ENCODE data around the gene ZMYM2.

The ZMYM2 gene

GRCh38 chr13:19981685-19982238 is 23.2 kb downstream of the ZMYM2 start:
- no peak for DNase-seq (ENCODE audit: insufficient read length, low spot score)
- FAIRE-seq, result peak; percentile 56
- TF ChIP-seq POU2F2 (IDR thresholded peaks at IDR 0.05; ENCODE audit: low read depth, low read length) (no peak), PAX5 (IDR thresholded peaks at IDR 0.05; ENCODE audit: insufficient read depth, low read length, severe bottlenecking) (no peak), POLR2A (IDR thresholded peaks at IDR 0.05; ENCODE audit: low read depth, low read length) (no peak), TAF1 (IDR thresholded peaks at IDR 0.05; ENCODE audit: low read depth, low read length) (no peak), POLR2AphosphoS5 (IDR thresholded peaks at IDR 0.05; ENCODE audit: low read depth, low read length) (no peak), SPI1 (IDR thresholded peaks at IDR 0.05; ENCODE audit: low read depth, low read length) (no peak)

GRCh38 chr13:19982447-19983043 is 24.0 kb downstream of the ZMYM2 start:
- no peak for TF ChIP-seq POLR2AphosphoS5 (IDR thresholded peaks at IDR 0.05; ENCODE audit: low read depth, low read length)
- no peak for TF ChIP-seq PAX5 (IDR thresholded peaks at IDR 0.05; ENCODE audit: insufficient read depth, low read length, severe bottlenecking)
- no peak for TF ChIP-seq SPI1 (IDR thresholded peaks at IDR 0.05; ENCODE audit: low read depth, low read length)
- TF ChIP-seq TAF1 (IDR thresholded peaks at IDR 0.05; ENCODE audit: low read depth, low read length), result no peak
- no peak for TF ChIP-seq POLR2A (IDR thresholded peaks at IDR 0.05; ENCODE audit: low read depth, low read length)
- no peak for TF ChIP-seq POU2F2 (IDR thresholded peaks at IDR 0.05; ENCODE audit: low read depth, low read length)
- DNase-seq (ENCODE audit: insufficient read length, low spot score) (no peak), FAIRE-seq (no peak)

- no peak for TF ChIP-seq POU2F2 (IDR thresholded peaks at IDR 0.05; ENCODE audit: low read depth, low read length)
- no peak for DNase-seq (ENCODE audit: insufficient read length, low spot score)
- FAIRE-seq, result peak; percentile 69
Measured at GRCh38 chr13:19984430-19985218, 26.1 kb downstream of the ZMYM2 start.

GRCh38 chr13:19985219-19985556 is 26.7 kb downstream of the ZMYM2 start:
- no peak for FAIRE-seq
- TF ChIP-seq SPI1 (IDR thresholded peaks at IDR 0.05; ENCODE audit: low read depth, low read length) (no peak), POLR2AphosphoS5 (IDR thresholded peaks at IDR 0.05; ENCODE audit: low read depth, low read length) (no peak), PAX5 (IDR thresholded peaks at IDR 0.05; ENCODE audit: insufficient read depth, low read length, severe bottlenecking) (no peak), POU2F2 (IDR thresholded peaks at IDR 0.05; ENCODE audit: low read depth, low read length) (no peak), POLR2A (IDR thresholded peaks at IDR 0.05; ENCODE audit: low read depth, low read length) (no peak), TAF1 (IDR thresholded peaks at IDR 0.05; ENCODE audit: low read depth, low read length) (no peak)
- no peak for DNase-seq (ENCODE audit: insufficient read length, low spot score)

GRCh38 chr13:19991531-19991930 is 33.0 kb downstream of the ZMYM2 start:
- TF ChIP-seq POU2F2 (IDR thresholded peaks at IDR 0.05; ENCODE audit: low read depth, low read length) (no peak), POLR2A (IDR thresholded peaks at IDR 0.05; ENCODE audit: low read depth, low read length) (no peak), TAF1 (IDR thresholded peaks at IDR 0.05; ENCODE audit: low read depth, low read length) (no peak), SPI1 (IDR thresholded peaks at IDR 0.05; ENCODE audit: low read depth, low read length) (no peak), PAX5 (IDR thresholded peaks at IDR 0.05; ENCODE audit: insufficient read depth, low read length, severe bottlenecking) (no peak), POLR2AphosphoS5 (IDR thresholded peaks at IDR 0.05; ENCODE audit: low read depth, low read length) (no peak)
- DNase-seq (ENCODE audit: insufficient read length, low spot score) (no peak), FAIRE-seq (no peak)

GRCh38 chr13:19993024-19993423 is 34.5 kb downstream of the ZMYM2 start:
- FAIRE-seq (no peak), DNase-seq (ENCODE audit: insufficient read length, low spot score) (no peak)
- TF ChIP-seq POU2F2 (IDR thresholded peaks at IDR 0.05; ENCODE audit: low read depth, low read length) (no peak), POLR2AphosphoS5 (IDR thresholded peaks at IDR 0.05; ENCODE audit: low read depth, low read length) (no peak), POLR2A (IDR thresholded peaks at IDR 0.05; ENCODE audit: low read depth, low read length) (no peak), SPI1 (IDR thresholded peaks at IDR 0.05; ENCODE audit: low read depth, low read length) (no peak), TAF1 (IDR thresholded peaks at IDR 0.05; ENCODE audit: low read depth, low read length) (no peak), PAX5 (IDR thresholded peaks at IDR 0.05; ENCODE audit: insufficient read depth, low read length, severe bottlenecking) (no peak)

GRCh38 chr13:19998960-19999359 is 40.4 kb downstream of the ZMYM2 start:
- no peak for TF ChIP-seq POLR2AphosphoS5 (IDR thresholded peaks at IDR 0.05; ENCODE audit: low read depth, low read length)
- TF ChIP-seq TAF1 (IDR thresholded peaks at IDR 0.05; ENCODE audit: low read depth, low read length), result no peak
- no peak for TF ChIP-seq SPI1 (IDR thresholded peaks at IDR 0.05; ENCODE audit: low read depth, low read length)
- no peak for TF ChIP-seq PAX5 (IDR thresholded peaks at IDR 0.05; ENCODE audit: insufficient read depth, low read length, severe bottlenecking)
- TF ChIP-seq POU2F2 (IDR thresholded peaks at IDR 0.05; ENCODE audit: low read depth, low read length), result no peak
- no peak for TF ChIP-seq POLR2A (IDR thresholded peaks at IDR 0.05; ENCODE audit: low read depth, low read length)
- DNase-seq (ENCODE audit: insufficient read length, low spot score) (no peak), FAIRE-seq (no peak)

- FAIRE-seq (no peak), DNase-seq (ENCODE audit: insufficient read length, low spot score) (no peak)
- no peak for TF ChIP-seq PAX5 (IDR thresholded peaks at IDR 0.05; ENCODE audit: insufficient read depth, low read length, severe bottlenecking)
- no peak for TF ChIP-seq POU2F2 (IDR thresholded peaks at IDR 0.05; ENCODE audit: low read depth, low read length)
- TF ChIP-seq POLR2A (IDR thresholded peaks at IDR 0.05; ENCODE audit: low read depth, low read length), result no peak
- no peak for TF ChIP-seq POLR2AphosphoS5 (IDR thresholded peaks at IDR 0.05; ENCODE audit: low read depth, low read length)
- TF ChIP-seq SPI1 (IDR thresholded peaks at IDR 0.05; ENCODE audit: low read depth, low read length), result no peak
- TF ChIP-seq TAF1 (IDR thresholded peaks at IDR 0.05; ENCODE audit: low read depth, low read length), result no peak
Measured at GRCh38 chr13:20000062-20000552, 41.6 kb downstream of the ZMYM2 start.

GRCh38 chr13:20001366-20002190 is 43.1 kb downstream of the ZMYM2 start:
- FAIRE-seq (no peak), DNase-seq (ENCODE audit: insufficient read length, low spot score) (no peak)
- no peak for TF ChIP-seq PAX5 (IDR thresholded peaks at IDR 0.05; ENCODE audit: insufficient read depth, low read length, severe bottlenecking)

Measured in GM12891 (cell line).